ENCODE data around the gene BACE1.

Gene BACE1

GRCh38 chr11:117292616-117293015 is 23.4 kb downstream of the BACE1 start:
- no peak overlapping the region for H3K9ac ChIP-seq (ENCODE audit: insufficient read length)
- no peak overlapping the region for H3K4me3 ChIP-seq
- H3K9me3 ChIP-seq (ENCODE audit: low read depth, low read length): no peaks in the 10 kb centered on the region
- H3K36me3 ChIP-seq (ENCODE audit: insufficient read depth, low read length): peaks cover 14% of the 10 kb centered on the region; the same call in 1 of the 2 replicates
- no peak for DNase-seq (ENCODE audit: low read depth, low spot score)
- TF ChIP-seq EZH2 (IDR thresholded peaks at IDR 0.05): no peak
- no peak for TF ChIP-seq FOXP2 (optimal IDR thresholded peaks at IDR 0.05; ENCODE audit: control extremely low read depth, extremely low read length, insufficient read depth)
- no peak for TF ChIP-seq POLR2AphosphoS5 (IDR thresholded peaks at IDR 0.05; ENCODE audit: borderline replicate concordance, low read depth, low read length)
- H3K27ac ChIP-seq: no peak overlapping the region

- Histone ChIP-seq H3K36me3 (ENCODE audit: insufficient read depth, low read length) (peaks cover 16% of the 10 kb centered on the region; the same call in 1 of the 2 replicates), H3K27ac (no peak within 1 kb of the TSS), H3K9ac (ENCODE audit: insufficient read length) (no peak within 1 kb of the TSS), H3K4me3 (no peak within 1 kb of the TSS), H3K9me3 (ENCODE audit: low read depth, low read length) (no peaks in the 10 kb centered on the region)
- TF ChIP-seq EZH2 (IDR thresholded peaks at IDR 0.05): no peak
- TF ChIP-seq FOXP2 (optimal IDR thresholded peaks at IDR 0.05; ENCODE audit: control extremely low read depth, extremely low read length, insufficient read depth): no peak
- TF ChIP-seq POLR2AphosphoS5 (IDR thresholded peaks at IDR 0.05; ENCODE audit: borderline replicate concordance, low read depth, low read length): no peak
- no peak for DNase-seq (ENCODE audit: low read depth, low spot score)
These were observed 25.2 kb downstream of the BACE1 start, which contains the start of gene BACE1-AS for GRCh38 chr11:117290809-117291396. TSS of gene BACE1-AS (plus strand) at chr11:117291346.

GRCh38 chr11:117289795-117290194 is 26.3 kb downstream of the BACE1 start:
- no peak overlapping the region for H3K4me3 ChIP-seq
- H3K9ac ChIP-seq (ENCODE audit: insufficient read length): no peak overlapping the region
- no peak for TF ChIP-seq EZH2 (IDR thresholded peaks at IDR 0.05)
- no peaks in the 10 kb centered on the region for H3K9me3 ChIP-seq (ENCODE audit: low read depth, low read length)
- H3K27ac ChIP-seq: no peak overlapping the region
- H3K36me3 ChIP-seq (ENCODE audit: insufficient read depth, low read length): peaks cover 25% of the 10 kb centered on the region; the same call in 1 of the 2 replicates
- no peak for DNase-seq (ENCODE audit: low read depth, low spot score)

GRCh38 chr11:117287668-117288067 is 28.4 kb downstream of the BACE1 start:
- H3K36me3 ChIP-seq (ENCODE audit: insufficient read depth, low read length): peaks cover 30% of the 10 kb centered on the region
- H3K27ac ChIP-seq: no peak overlapping the region
- DNase-seq (ENCODE audit: low read depth, low spot score): no peak
- no peaks in the 10 kb centered on the region for H3K9me3 ChIP-seq (ENCODE audit: low read depth, low read length)
- no peak overlapping the region for H3K9ac ChIP-seq (ENCODE audit: insufficient read length)
- TF ChIP-seq EZH2 (IDR thresholded peaks at IDR 0.05): no peak
- no peak for TF ChIP-seq POLR2AphosphoS5 (IDR thresholded peaks at IDR 0.05; ENCODE audit: borderline replicate concordance, low read depth, low read length)
- TF ChIP-seq FOXP2 (optimal IDR thresholded peaks at IDR 0.05; ENCODE audit: control extremely low read depth, extremely low read length, insufficient read depth): no peak
- H3K4me3 ChIP-seq: no peak overlapping the region

GRCh38 chr11:117286588-117286987 is 29.5 kb downstream of the BACE1 start:
- peaks cover 40% of the 10 kb centered on the region for H3K36me3 ChIP-seq (ENCODE audit: insufficient read depth, low read length)
- no peak overlapping the region for H3K27ac ChIP-seq
- H3K9ac ChIP-seq (ENCODE audit: insufficient read length): no peak overlapping the region
- no peaks in the 10 kb centered on the region for H3K9me3 ChIP-seq (ENCODE audit: low read depth, low read length)
- no peak for DNase-seq (ENCODE audit: low read depth, low spot score)
- H3K4me3 ChIP-seq: no peak overlapping the region
- TF ChIP-seq POLR2AphosphoS5 (IDR thresholded peaks at IDR 0.05; ENCODE audit: borderline replicate concordance, low read depth, low read length) (no peak), FOXP2 (optimal IDR thresholded peaks at IDR 0.05; ENCODE audit: control extremely low read depth, extremely low read length, insufficient read depth) (no peak), EZH2 (IDR thresholded peaks at IDR 0.05) (no peak)

- Histone ChIP-seq H3K36me3 (ENCODE audit: insufficient read depth, low read length) (peaks cover 34% of the 10 kb centered on the region), H3K9ac (ENCODE audit: insufficient read length) (no peak overlapping the region), H3K9me3 (ENCODE audit: low read depth, low read length) (no peaks in the 10 kb centered on the region), H3K4me3 (no peak overlapping the region), H3K27ac (no peak overlapping the region)
- TF ChIP-seq EZH2 (IDR thresholded peaks at IDR 0.05): no peak
- TF ChIP-seq POLR2AphosphoS5 (IDR thresholded peaks at IDR 0.05; ENCODE audit: borderline replicate concordance, low read depth, low read length): no peak
- no peak for TF ChIP-seq FOXP2 (optimal IDR thresholded peaks at IDR 0.05; ENCODE audit: control extremely low read depth, extremely low read length, insufficient read depth)
- no peak for DNase-seq (ENCODE audit: low read depth, low spot score)
These were observed 32.0 kb downstream of the BACE1 start for GRCh38 chr11:117284053-117284452.

- TF ChIP-seq POLR2AphosphoS5 (IDR thresholded peaks at IDR 0.05; ENCODE audit: borderline replicate concordance, low read depth, low read length): no peak
- TF ChIP-seq FOXP2 (optimal IDR thresholded peaks at IDR 0.05; ENCODE audit: control extremely low read depth, extremely low read length, insufficient read depth): no peak
- no peak for TF ChIP-seq EZH2 (IDR thresholded peaks at IDR 0.05)
- peaks cover 34% of the 10 kb centered on the region for H3K36me3 ChIP-seq (ENCODE audit: insufficient read depth, low read length)
- no peak overlapping the region for H3K9ac ChIP-seq (ENCODE audit: insufficient read length)
- no peak for DNase-seq (ENCODE audit: low read depth, low spot score)
- no peak overlapping the region for H3K4me3 ChIP-seq
- H3K9me3 ChIP-seq (ENCODE audit: low read depth, low read length): no peaks in the 10 kb centered on the region
- H3K27ac ChIP-seq: no peak overlapping the region
These were observed 33.1 kb downstream of the BACE1 start for GRCh38 chr11:117282956-117283355.

- no peak overlapping the region for H3K4me3 ChIP-seq
- no peaks in the 10 kb centered on the region for H3K9me3 ChIP-seq (ENCODE audit: low read depth, low read length)
- H3K9ac ChIP-seq (ENCODE audit: insufficient read length): no peak overlapping the region
- no peak for TF ChIP-seq FOXP2 (optimal IDR thresholded peaks at IDR 0.05; ENCODE audit: control extremely low read depth, extremely low read length, insufficient read depth)
- no peak for TF ChIP-seq POLR2AphosphoS5 (IDR thresholded peaks at IDR 0.05; ENCODE audit: borderline replicate concordance, low read depth, low read length)
- TF ChIP-seq EZH2 (IDR thresholded peaks at IDR 0.05): no peak
- H3K27ac ChIP-seq: no peak overlapping the region
- DNase-seq (ENCODE audit: low read depth, low spot score): no peak
- H3K36me3 ChIP-seq (ENCODE audit: insufficient read depth, low read length): peaks cover 34% of the 10 kb centered on the region
These were observed 34.2 kb downstream of the BACE1 start for GRCh38 chr11:117281869-117282268.

GRCh38 chr11:117281159-117281558 is 34.9 kb downstream of the BACE1 start:
- H3K36me3 ChIP-seq (ENCODE audit: insufficient read depth, low read length): peaks cover 34% of the 10 kb centered on the region
- no peak overlapping the region for H3K4me3 ChIP-seq
- TF ChIP-seq FOXP2 (optimal IDR thresholded peaks at IDR 0.05; ENCODE audit: control extremely low read depth, extremely low read length, insufficient read depth) (no peak), EZH2 (IDR thresholded peaks at IDR 0.05) (no peak), POLR2AphosphoS5 (IDR thresholded peaks at IDR 0.05; ENCODE audit: borderline replicate concordance, low read depth, low read length) (no peak)
- no peak overlapping the region for H3K9ac ChIP-seq (ENCODE audit: insufficient read length)
- DNase-seq (ENCODE audit: low read depth, low spot score): no peak
- no peaks in the 10 kb centered on the region for H3K9me3 ChIP-seq (ENCODE audit: low read depth, low read length)
- no peak overlapping the region for H3K27ac ChIP-seq
